Naive thymus-derived CD8-positive, alpha-beta T cell (primary cell): Measurements from ENCODE around the gene SH3RF3. TPM values are rescaled to one million over a fixed set of nuclear protein-coding genes. Genes with fewer than 3 reads are reported as not detected.

Experiments used
- ATAC-seq, 2 donors: fragments of 150-1000 bp; cut with Tn5 transposase in 1 of 2; sonication (Bioruptor Pico), chemical (Tn5 transposase) in 1 of 2; 1 replicate in 1 of 2; 2 replicates in 1 of 2; pipeline ENCODE4 v1.10.0; 2021; ENCODE audit warnings: mild to moderate bottlenecking in 2 of 2, moderate library complexity in 2 of 2
- POLR2A ChIA-PET: fragments of 350-600 bp; sonication (Branson Sonifier 250); formaldehyde crosslinking; loops from one replicate; lab custom pipeline; 2021; ENCODE audit warnings: antibody characterized with exemption; lab: Charles Lee
- DNase-seq, 10 donors: peaks; one replicate each; pipeline versions ENCODE4 v3.0.0 to v3.0.0-alpha.2; 2020 to 2022
- H3K27ac Mint-ChIP-seq, 10 donors: one replicate each; pipeline ENCODE4 v1.8.0; 2020 to 2022; ENCODE audit warnings: mild to moderate bottlenecking in 10 of 10, mixed read lengths in 10 of 10, moderate library complexity in 4 of 10, inconsistent platforms in 1 of 10
- H3K27me3 Mint-ChIP-seq, 5 donors: one replicate each; pipeline ENCODE4 v1.8.0; 2021 to 2022; ENCODE audit warnings: mixed read lengths in 5 of 5
- H3K36me3 Mint-ChIP-seq, 3 donors: one replicate each; pipeline ENCODE4 v1.8.0; 2020 to 2022; ENCODE audit warnings: mixed read lengths in 3 of 3, mild to moderate bottlenecking in 2 of 3, inconsistent platforms in 1 of 3
- H3K4me1 Mint-ChIP-seq, 4 donors: one replicate each; pipeline ENCODE4 v1.8.0; 2021 to 2022; ENCODE audit warnings: mixed read lengths in 4 of 4
- H3K4me3 Mint-ChIP-seq, 10 donors: one replicate each; pipeline ENCODE4 v1.8.0; 2020 to 2022; ENCODE audit warnings: mild to moderate bottlenecking in 10 of 10, mixed read lengths in 10 of 10, moderate library complexity in 6 of 10, inconsistent platforms in 1 of 10
- H3K9me3 Mint-ChIP-seq, 9 donors: one replicate each; pipeline ENCODE4 v1.8.0; 2020 to 2022; ENCODE audit warnings: mixed read lengths in 9 of 9, mild to moderate bottlenecking in 3 of 9, inconsistent platforms in 1 of 9, moderate library complexity in 1 of 9
- polyA plus RNA-seq, 3 donors: library from polyadenylated mRNA; unstranded; fragments of 300-500 nt; fragmentation: Illumina TruSeq; gene quantifications; one replicate each; pipeline ENCODE4 v1.2.3, GENCODE V29; 2021
- total RNA-seq, 8 experiments: library from RNA in 2 of 8; stranded (reverse) in 2 of 8; gene quantifications; one replicate each; pipeline ENCODE4 v1.2.3 and lab custom pipeline; 2021 to 2026

Gene SH3RF3
- total and polyA plus RNA-seq, 5 experiments from 2014 or later = 0.39 to 15.1 (median 4.4) TPM

DNA sequence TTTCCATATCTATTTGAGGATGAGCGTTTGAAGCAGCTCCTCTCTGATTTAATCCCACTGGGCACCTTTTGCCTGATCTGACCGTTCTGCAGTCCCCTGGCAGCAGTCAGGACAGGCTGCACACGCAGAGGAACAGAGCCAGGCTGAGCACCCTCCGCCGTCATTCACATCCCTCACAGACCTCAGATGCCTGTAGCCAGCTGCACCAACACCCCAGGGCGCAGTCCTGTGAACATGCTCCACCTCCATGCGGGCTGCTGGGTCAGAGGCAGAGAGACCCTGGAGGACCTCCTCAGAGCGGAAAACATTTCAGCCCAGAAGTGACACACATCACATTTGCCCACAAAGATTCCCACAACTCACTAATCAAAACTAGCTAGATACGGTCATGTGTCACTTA lies 338.7 kb downstream of the SH3RF3 start:
- no peak overlapping the region for H3K27ac Mint-ChIP-seq
- POLR2A ChIA-PET = no interaction called here
- no peaks in the 10 kb centered on the region for H3K9me3 Mint-ChIP-seq
- DNase-seq = no peak
- H3K4me1 Mint-ChIP-seq = peaks cover 0 to 5% (median 0%) of the 10 kb centered on the region in 4 donors
- ATAC-seq = no peak
- H3K36me3 Mint-ChIP-seq = peaks cover 0 to 14% (median 7%) of the 10 kb centered on the region in 3 donors
- no peak overlapping the region for H3K4me3 Mint-ChIP-seq
- H3K27me3 Mint-ChIP-seq = no peaks in the 10 kb centered on the region

DNA sequence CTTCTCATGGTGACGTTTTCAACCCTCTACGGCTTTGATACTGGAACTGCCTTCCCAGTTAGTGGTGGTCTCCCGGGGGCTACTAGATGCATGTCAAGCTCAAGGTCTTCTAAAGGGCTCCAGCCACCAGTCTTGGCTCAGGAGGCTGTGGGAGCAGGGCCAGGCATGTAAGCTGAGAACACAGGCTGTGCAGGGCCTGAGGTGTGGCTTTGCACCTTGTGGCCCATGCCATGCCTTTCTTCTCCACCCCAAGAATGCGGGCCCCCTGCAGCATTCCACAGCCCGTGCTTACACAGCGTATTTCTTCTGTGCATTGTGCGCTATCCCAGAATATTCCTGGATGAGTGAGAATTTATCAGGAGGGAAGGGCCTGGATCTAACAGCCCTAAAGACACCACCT lies 339.9 kb downstream of the SH3RF3 start:
- POLR2A ChIA-PET = no interaction called here
- Mint-ChIP-seq H3K27ac (no peak overlapping the region), H3K4me1 (peaks cover 0 to 6% (median 3%) of the 10 kb centered on the region in 4 donors), H3K9me3 (no peaks in the 10 kb centered on the region), H3K4me3 (no peak overlapping the region), H3K27me3 (no peaks in the 10 kb centered on the region), H3K36me3 (peaks cover 0 to 12% (median 7%) of the 10 kb centered on the region in 3 donors)
- ATAC-seq (no peak), DNase-seq (no peak)

DNA sequence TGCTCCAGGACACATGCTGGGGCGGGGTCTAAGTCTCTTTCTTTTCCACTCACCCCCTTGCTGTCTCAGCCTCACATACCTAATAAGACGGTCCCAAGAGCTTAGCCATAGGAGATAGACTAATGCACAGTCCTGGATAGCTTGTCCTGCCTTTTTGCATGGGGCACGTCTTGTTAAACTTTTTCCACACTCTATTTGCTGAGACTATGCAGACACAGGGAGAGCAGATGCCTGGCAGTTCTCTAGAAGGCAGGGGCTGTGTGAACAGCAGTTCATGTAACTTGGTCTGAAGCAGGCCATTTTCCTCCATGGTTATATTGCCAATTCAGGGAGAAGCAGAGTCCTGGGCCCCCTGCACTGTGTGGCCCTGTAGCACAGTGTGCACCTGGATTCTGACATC lies 342.7 kb downstream of the SH3RF3 start:
- peaks cover 0 to 9% (median 4%) of the 10 kb centered on the region in 3 donors for H3K36me3 Mint-ChIP-seq
- peaks cover 0 to 10% (median 6%) of the 10 kb centered on the region in 4 donors for H3K4me1 Mint-ChIP-seq
- ATAC-seq (no peak), DNase-seq (no peak)
- no peaks in the 10 kb centered on the region for H3K27me3 Mint-ChIP-seq
- H3K4me3 Mint-ChIP-seq = no peak overlapping the region
- H3K27ac Mint-ChIP-seq = no peak overlapping the region
- no peaks in the 10 kb centered on the region for H3K9me3 Mint-ChIP-seq
- POLR2A ChIA-PET = no interaction called here

DNA sequence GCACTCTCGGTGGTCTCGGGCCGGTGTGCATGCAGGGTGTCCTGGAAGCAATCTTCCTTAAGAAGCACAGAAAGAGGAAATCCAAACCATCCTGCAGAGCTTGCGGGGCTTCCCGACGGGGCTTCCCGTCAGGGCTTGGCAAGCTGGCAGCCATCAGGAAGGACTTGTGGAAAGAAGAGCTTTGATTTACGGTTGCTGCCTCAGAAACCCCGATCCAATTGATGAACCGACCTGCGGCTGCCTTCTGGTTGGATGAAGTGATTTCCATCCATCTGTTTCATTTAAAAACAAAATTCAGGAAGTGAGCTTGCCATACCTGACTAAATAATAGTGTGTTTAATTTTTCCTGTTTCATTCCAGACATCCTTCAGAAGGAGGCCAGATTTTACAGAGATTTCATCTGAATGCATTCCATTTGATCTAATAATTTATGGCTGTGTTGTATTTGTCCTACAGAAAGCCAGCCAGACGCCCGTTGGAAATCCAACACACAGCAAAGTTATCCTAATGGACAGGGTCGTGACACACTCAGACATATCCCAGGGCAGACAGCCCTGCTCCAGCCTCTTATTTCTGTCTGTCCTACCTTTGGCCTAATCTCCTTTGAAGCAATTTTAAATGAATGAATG lies 343.4 kb downstream of the SH3RF3 start:
- Mint-ChIP-seq H3K27ac (no peak overlapping the region), H3K4me1 (peaks cover 0 to 10% (median 6%) of the 10 kb centered on the region in 4 donors), H3K9me3 (no peaks in the 10 kb centered on the region), H3K4me3 (no peak overlapping the region), H3K27me3 (no peaks in the 10 kb centered on the region), H3K36me3 (peaks cover 0 to 4% (median 1%) of the 10 kb centered on the region in 3 donors)
- DNase-seq (no peak), ATAC-seq (no peak)
- POLR2A ChIA-PET = no interaction called here

DNA sequence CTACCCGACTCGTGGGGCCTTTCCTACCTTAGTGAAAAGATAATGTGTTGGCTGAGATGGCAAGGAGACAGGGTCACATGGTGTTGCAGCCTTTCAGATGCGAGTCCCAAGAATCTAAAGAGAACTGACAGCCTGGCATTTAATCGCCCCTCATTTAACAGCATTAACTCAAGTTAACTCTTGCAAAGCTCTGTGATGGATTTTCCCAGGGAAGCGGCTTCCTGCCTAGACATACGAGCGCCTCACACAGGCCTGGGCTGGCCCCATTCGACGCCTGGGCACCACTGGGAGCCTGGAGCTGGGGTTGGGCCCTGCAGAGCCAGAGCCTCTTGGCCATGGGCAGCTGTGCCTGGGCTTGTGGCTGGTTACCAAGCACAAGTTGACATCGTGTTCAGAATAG lies 344.0 kb downstream of the SH3RF3 start:
- peaks cover 0 to 4% (median 0%) of the 10 kb centered on the region in 3 donors for H3K36me3 Mint-ChIP-seq
- H3K27me3 Mint-ChIP-seq = no peaks in the 10 kb centered on the region

DNA sequence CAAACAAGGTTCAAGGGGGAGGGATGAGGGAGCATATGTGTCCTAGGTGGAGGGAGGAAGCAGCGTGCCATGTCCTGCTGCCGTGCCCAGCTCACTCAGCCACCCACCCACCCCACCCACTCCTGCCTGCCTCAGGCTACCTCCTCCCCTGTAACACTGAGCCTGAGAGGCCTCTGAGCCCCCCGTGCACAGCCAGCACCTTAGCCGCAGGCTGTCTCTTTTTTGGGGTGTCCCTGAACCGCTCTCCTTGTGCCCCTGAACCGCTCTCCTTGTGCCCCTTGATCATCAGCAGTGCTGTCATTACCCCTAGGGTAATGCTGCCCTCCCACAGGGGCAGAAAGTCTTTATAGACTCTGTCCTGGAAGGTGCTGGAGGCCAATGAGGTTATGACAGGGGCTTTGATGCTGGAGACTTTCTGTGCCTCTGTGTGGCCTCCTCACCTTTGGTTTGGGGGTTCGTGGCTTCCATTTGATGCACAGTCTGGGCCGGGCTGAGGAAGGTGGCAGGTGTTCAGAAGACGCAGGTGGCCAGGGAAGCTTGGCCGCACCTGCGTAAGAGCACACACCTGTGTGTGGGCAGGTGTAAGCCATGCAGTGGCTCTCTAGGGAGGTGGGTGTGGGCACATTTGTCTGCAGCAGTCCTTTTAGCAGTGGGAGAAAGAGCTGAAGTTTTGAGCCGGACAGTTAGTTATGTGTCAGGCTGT lies 344.8 kb downstream of the SH3RF3 start:
- Mint-ChIP-seq H3K27ac (peak overlapping the region in 3 of 10 donors; percentile 3 to 69 (median 58)), H3K4me3 (no peak overlapping the region), H3K36me3 (peaks cover 0 to 4% (median 0%) of the 10 kb centered on the region in 3 donors), H3K9me3 (no peaks in the 10 kb centered on the region), H3K27me3 (no peaks in the 10 kb centered on the region), H3K4me1 (peaks cover 0 to 10% (median 6%) of the 10 kb centered on the region in 4 donors)
- DNase-seq (no peak), ATAC-seq (no peak)
- POLR2A ChIA-PET = no interaction called here

More for the DNA sequence above, 344.0 kb downstream of the SH3RF3 start:
- ATAC-seq = no peak
- peaks cover 0 to 10% (median 6%) of the 10 kb centered on the region in 4 donors for H3K4me1 Mint-ChIP-seq
- H3K9me3 Mint-ChIP-seq = no peaks in the 10 kb centered on the region
- POLR2A ChIA-PET = no interaction called here
- H3K4me3 Mint-ChIP-seq = no peak overlapping the region
- DNase-seq = no peak
- no peak overlapping the region for H3K27ac Mint-ChIP-seq

DNA sequence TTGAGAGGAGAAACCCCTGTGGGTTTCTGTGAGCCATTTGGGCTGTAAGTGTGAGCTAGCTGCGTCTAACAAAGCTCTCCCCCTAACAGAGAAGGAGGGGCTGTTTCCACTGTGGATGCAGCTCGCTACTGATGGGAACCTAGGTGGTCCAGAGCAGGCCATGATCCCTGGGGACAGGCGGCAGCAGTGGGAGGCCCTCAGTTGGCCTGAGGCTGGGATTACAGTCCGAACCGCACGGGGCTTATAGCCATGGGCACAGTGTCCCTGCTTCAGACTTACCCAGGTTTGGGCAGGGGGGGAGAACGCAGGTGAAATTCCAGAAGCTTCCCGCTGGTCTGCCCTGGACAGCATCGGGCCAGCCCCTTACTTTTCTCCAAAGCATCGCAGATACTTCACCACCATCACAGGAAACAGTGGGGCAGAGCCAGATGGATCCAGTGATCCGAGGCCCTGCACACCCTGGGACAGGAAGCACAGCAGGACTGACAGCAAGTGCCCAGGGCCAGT lies 345.4 kb downstream of the SH3RF3 start:
- Mint-ChIP-seq H3K4me1 (peaks cover 0 to 10% (median 6%) of the 10 kb centered on the region in 4 donors), H3K27me3 (no peaks in the 10 kb centered on the region), H3K4me3 (no peak overlapping the region), H3K9me3 (no peaks in the 10 kb centered on the region), H3K27ac (no peak overlapping the region), H3K36me3 (peaks cover 0 to 4% (median 0%) of the 10 kb centered on the region in 3 donors)
- DNase-seq = no peak
- ATAC-seq = no peak
- POLR2A ChIA-PET = no interaction called here

DNA sequence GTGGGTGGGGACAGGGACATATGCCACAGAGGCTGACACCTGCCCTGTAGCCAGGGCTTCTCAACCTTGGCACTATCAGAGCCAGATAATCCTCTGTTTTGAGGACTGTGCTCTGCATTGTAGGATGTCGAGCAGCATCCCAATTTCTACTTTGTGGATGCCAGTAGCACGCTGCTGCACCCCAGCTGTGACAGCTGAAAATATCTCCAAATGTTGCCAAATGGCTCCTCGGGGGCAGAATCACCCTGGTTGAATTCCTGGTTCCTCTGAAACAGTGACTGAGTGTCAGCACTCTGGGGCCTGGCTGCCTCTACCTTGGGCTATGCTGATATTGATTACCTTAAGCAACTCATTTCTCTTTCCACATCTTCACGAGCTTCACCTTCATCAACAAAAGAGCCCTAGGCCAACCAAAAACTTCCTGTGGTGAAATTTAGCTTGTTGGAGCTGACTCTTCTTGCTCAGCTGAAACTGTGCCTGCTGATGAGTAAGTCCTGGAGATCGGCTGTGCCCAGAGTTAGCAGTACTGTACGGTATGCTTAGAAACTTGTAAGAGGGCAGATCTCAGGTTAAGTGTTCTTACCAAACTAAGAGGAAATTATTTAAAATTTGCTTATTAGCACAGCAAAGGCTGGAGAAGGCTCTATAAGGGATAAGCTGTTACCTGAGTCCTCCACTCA lies 346.7 kb downstream of the SH3RF3 start:
- POLR2A ChIA-PET = no interaction called here
- Mint-ChIP-seq H3K36me3 (peaks cover 0 to 1% (median 0%) of the 10 kb centered on the region in 3 donors), H3K4me3 (no peak overlapping the region), H3K4me1 (peaks cover 0 to 15% (median 5%) of the 10 kb centered on the region in 4 donors), H3K9me3 (no peaks in the 10 kb centered on the region), H3K27ac (no peak overlapping the region), H3K27me3 (peaks cover 0 to under 1% (median 0%) of the 10 kb centered on the region in 5 donors)
- ATAC-seq = no peak
- no peak for DNase-seq

DNA sequence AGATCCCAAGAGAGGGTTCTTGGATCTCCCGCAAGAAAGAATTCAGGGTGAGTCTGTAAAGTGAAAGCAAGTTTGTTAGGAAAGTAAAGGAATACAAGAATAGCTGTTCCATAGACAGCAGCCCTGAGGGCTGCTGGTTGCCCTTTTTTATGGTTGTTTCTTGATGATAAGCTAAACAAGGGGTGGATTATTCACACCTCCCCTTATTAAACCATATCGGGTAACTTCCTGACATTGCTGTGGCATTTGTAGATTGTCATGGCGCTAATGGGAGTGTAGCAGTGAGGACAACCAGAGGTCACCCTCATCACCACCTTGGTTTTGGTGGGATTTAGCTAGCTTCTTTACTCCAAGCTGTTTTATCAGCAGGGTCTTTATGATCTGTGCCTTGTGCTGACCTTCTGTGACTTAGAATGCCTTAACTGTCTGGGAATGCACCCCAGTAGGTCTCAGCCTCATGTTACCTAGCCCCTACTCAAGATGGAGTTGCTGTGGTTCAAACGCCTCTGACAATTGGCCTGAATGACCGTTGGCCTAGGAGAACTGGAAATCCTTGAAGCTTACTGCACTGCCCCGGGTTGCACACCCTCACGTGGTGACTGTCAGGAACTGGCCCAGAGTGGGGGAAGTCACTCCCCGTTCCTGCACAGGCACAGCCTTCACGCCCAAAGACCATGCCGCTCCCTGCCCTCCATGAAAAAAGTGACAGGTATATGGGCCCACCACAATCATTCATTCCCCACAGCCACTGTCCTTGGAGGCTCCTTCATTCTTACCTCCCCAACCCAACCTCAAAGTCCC lies 347.8 kb downstream of the SH3RF3 start:
- no peak overlapping the region for H3K4me3 Mint-ChIP-seq
- DNase-seq (no peak), ATAC-seq (no peak)
- H3K27me3 Mint-ChIP-seq = peaks cover 0 to 2% (median 0%) of the 10 kb centered on the region in 5 donors
- POLR2A ChIA-PET = no interaction called here
- peaks cover 0 to 17% (median 8%) of the 10 kb centered on the region in 4 donors for H3K4me1 Mint-ChIP-seq
- H3K9me3 Mint-ChIP-seq = no peaks in the 10 kb centered on the region
- peak overlapping the region in 1 of 10 donors; percentile 57 for H3K27ac Mint-ChIP-seq
- peaks cover 0 to 4% (median 0%) of the 10 kb centered on the region in 3 donors for H3K36me3 Mint-ChIP-seq

DNA sequence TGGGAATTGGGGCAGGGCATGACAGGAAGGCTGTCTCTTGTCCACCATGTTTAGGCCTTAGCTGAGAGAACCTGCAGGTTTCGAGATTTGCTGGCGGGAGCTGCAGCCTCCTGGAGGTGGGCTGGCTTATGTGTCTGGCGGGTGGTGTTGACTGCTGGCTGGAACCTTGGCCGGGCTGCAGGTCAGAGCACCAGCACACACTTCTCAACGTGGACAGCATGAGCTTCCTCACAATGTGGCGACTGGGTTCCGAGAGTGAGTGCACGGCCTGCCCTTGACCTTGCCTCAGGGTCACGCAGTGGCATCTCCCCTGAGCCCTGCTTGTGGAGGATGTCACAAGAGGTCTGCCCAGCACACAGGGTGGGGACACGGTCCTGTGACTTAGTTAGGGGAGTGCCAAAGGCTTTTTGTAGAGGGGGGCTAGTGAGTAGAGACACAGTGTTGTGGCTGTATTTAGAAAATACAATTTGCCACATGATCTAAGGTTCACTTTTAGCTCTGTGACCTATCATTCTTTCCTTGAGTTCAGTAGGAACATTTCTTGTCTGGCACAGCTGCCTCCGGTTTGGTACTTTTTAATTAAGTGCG lies 350.0 kb downstream of the SH3RF3 start:
- DNase-seq = no peak
- Mint-ChIP-seq H3K4me3 (no peak overlapping the region), H3K27ac (no peak overlapping the region), H3K36me3 (peaks cover 0 to 8% (median 2%) of the 10 kb centered on the region in 3 donors), H3K9me3 (no peaks in the 10 kb centered on the region), H3K4me1 (peaks cover 0 to 12% (median 5%) of the 10 kb centered on the region in 4 donors), H3K27me3 (peaks cover 0 to 2% (median 0%) of the 10 kb centered on the region in 5 donors)
- POLR2A ChIA-PET = no interaction called here
- no peak for ATAC-seq

DNA sequence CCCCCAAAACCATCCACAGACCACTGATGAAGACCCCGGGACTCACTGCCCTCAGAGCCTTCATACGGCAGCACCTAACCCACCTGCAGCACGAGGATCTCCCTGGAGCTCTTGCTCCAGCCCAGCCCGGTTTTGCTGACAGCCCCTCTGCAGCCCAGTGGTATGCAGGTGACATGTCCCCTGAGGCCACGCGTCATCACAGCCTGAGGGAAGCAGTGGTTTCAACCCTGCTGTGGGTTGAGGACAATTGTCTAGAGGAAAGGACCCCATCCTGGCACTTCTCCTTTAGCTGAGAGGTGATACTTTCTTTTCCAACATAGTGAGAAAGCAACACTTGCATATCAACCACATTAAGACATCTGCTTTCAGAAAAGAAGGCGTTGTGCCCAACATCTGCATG lies 350.8 kb downstream of the SH3RF3 start:
- H3K9me3 Mint-ChIP-seq = no peaks in the 10 kb centered on the region
- peaks cover 0 to 9% (median 5%) of the 10 kb centered on the region in 4 donors for H3K4me1 Mint-ChIP-seq
- peaks cover 0 to 8% (median 2%) of the 10 kb centered on the region in 3 donors for H3K36me3 Mint-ChIP-seq
- peaks cover 0 to 2% (median 0%) of the 10 kb centered on the region in 5 donors for H3K27me3 Mint-ChIP-seq
- DNase-seq (no peak), ATAC-seq (no peak)
- POLR2A ChIA-PET = no interaction called here
- H3K27ac Mint-ChIP-seq = peak overlapping the region in 1 of 10 donors; percentile 7
- H3K4me3 Mint-ChIP-seq = no peak overlapping the region
